Measurements from ENCODE around the gene B3GALT6.

GRCh38 chr1:1254667-1254998, 22.6 kb downstream of the B3GALT6 start:
- no peak for TF ChIP-seq POLR2A (IDR thresholded peaks at IDR 0.05)
- no peak for TF ChIP-seq CTCF (IDR thresholded peaks at IDR 0.05 in 4 of 5, conservative IDR thresholded peaks at IDR 0.05 in 1 of 5)
